Heart left ventricle (tissue), 13 donors: Measurements from ENCODE around the gene SIRT6.

Experiments used
- CTCF ChIP-seq, 12 donors: fragments of 200-600 bp; sonication (generic) in 4 of 12; IDR thresholded peaks; one replicate each; pipeline versions ENCODE4 v1.5.0 to v1.8.0; 2018 to 2022; ENCODE audit warnings: antibody characterized with exemption in 12 of 12, mild to moderate bottlenecking in 5 of 12
- POLR2A ChIP-seq, 2 donors: fragments of 450-650 bp; IDR thresholded peaks; one replicate each; pipeline ENCODE4 v1.6.1; 2017; ENCODE audit warnings: antibody characterized with exemption in 2 of 2, mild to moderate bottlenecking in 2 of 2, moderate library complexity in 2 of 2
- donor health status: ischemic (EF 13 %, LVEDD 7.1; RV severe dilation, severe dysfunction).
- donor health status: DM: no; HTN: yes; CAD: no.
- donor health status: DM: no; HTN: no; CAD: no.
- donor health status: ischemic (EF 25% LVEDD 6.9; RV normal size, moderate dysfunction).
- donor health status: ischemic (EF 25% LVEDD 5.7; RV mildly dilated, moderate dysfunction).
- donor health status: ischemic (EF 35%, LVEDD 5.7; RV mildly dilated, moderate dysfunction).
- donor health status: nonischemic (EF 11% LVEDD 7.7; RV severe dilation, severe dysfunction).
- donor health status: DM: yes; HTN: yes; CAD: no.
- donor health status: PGD.
- donor health status: ischemic (EF 29% LVEDD 5.4; RV normal size, mild dysfunction).
- donor health status: nonischemic (EF 23%, LVEDD 6.1; RV moderate dilation, normal function).

- TF ChIP-seq POLR2A (IDR thresholded peaks at IDR 0.05), result no peak
- TF ChIP-seq CTCF (IDR thresholded peaks at IDR 0.05), result no peak
These were observed 30.8 kb upstream of the SIRT6 start for GRCh38 chr19:4213116-4213515.
